NCI-H146 treated with DMSO at 0.1 percent for 48 hours (cell line): Measurements from ENCODE around the gene YPEL5.
A peak's percentile ranks its signal among the peaks of the same experiment; 100 is the strongest.
"Not testable (repeated sequence)": the region's sequence is repeated elsewhere in the genome, so short reads cannot be mapped to it uniquely, and the experiment has no call there.

Experiments used
- DNase-seq: peaks from one replicate; lab custom pipeline; 2025; ENCODE audit not compliant: unreplicated experiment; lab: John Stamatoyannopoulos, UW

Gene YPEL5

GRCh38 chr2:30146337-30147195, at the start of gene YPEL5:
Gene YPEL5 (plus strand): TSS chr2:30147007. CDS start chr2:30156652, 9,645 bp downstream.
- DNase-seq = peak; percentile 99

- DNase-seq = no peak
These were observed 48.4 kb upstream of the YPEL5 start for GRCh38 chr2:30098266-30099005.

GRCh38 chr2:30099366-30099765, 47.4 kb upstream of the YPEL5 start:
- not testable (repeated sequence) for DNase-seq

GRCh38 chr2:30100691-30101090, 46.1 kb upstream of the YPEL5 start:
- not testable (repeated sequence) for DNase-seq

- no peak for DNase-seq
These were observed 42.5 kb upstream of the YPEL5 start for GRCh38 chr2:30104307-30104706.

GRCh38 chr2:30105556-30105955, 41.3 kb upstream of the YPEL5 start:
- no peak for DNase-seq

- no peak for DNase-seq
These were observed 40.3 kb upstream of the YPEL5 start for GRCh38 chr2:30106543-30106942.

- no peak for DNase-seq
These were observed 38.6 kb upstream of the YPEL5 start for GRCh38 chr2:30108192-30108591.

- no peak for DNase-seq
These were observed 38.0 kb upstream of the YPEL5 start for GRCh38 chr2:30108851-30109250.

- no peak for DNase-seq
These were observed 37.0 kb upstream of the YPEL5 start for GRCh38 chr2:30109856-30110255.

- no peak for DNase-seq
These were observed 36.0 kb upstream of the YPEL5 start for GRCh38 chr2:30110773-30111172.

GRCh38 chr2:30111186-30111585, 35.6 kb upstream of the YPEL5 start:
- DNase-seq = not testable (repeated sequence)

- no peak for DNase-seq
These were observed 34.2 kb upstream of the YPEL5 start for GRCh38 chr2:30112561-30112960.

GRCh38 chr2:30113617-30114293, 33.1 kb upstream of the YPEL5 start:
- DNase-seq = no peak

- DNase-seq = peak; percentile 34
These were observed 31.4 kb upstream of the YPEL5 start for GRCh38 chr2:30115141-30115980.

GRCh38 chr2:30115981-30116285, 30.9 kb upstream of the YPEL5 start:
- no peak for DNase-seq

- no peak for DNase-seq
These were observed 24.4 kb upstream of the YPEL5 start for GRCh38 chr2:30122362-30122761.

- DNase-seq = no peak
These were observed 19.6 kb upstream of the YPEL5 start for GRCh38 chr2:30127016-30127893.

GRCh38 chr2:30134582-30134981, 12.2 kb upstream of the YPEL5 start:
- DNase-seq = no peak

GRCh38 chr2:30135541-30135940, 11.3 kb upstream of the YPEL5 start:
- DNase-seq = no peak
